Endothelial cell (in vitro differentiated cells): ENCODE measurements around the gene TNRC6B. TPM values are rescaled to one million over a fixed set of nuclear protein-coding genes. Genes with fewer than 3 reads are reported as not detected.

Source experiments
- DNase-seq: peaks from one replicate; pipeline ENCODE4 v3.0.0; 2021; ENCODE audit warnings: low spot score
- H3K27ac Mint-ChIP-seq: one replicate; pipeline ENCODE4 v1.8.0; 2021; ENCODE audit warnings: mixed read lengths, inconsistent platforms; ENCODE audit not compliant: unreplicated experiment
- H3K27me3 Mint-ChIP-seq: one replicate; pipeline ENCODE4 v1.8.0; 2021; ENCODE audit warnings: mild to moderate bottlenecking, moderate library complexity, mixed read lengths, inconsistent platforms; ENCODE audit not compliant: unreplicated experiment
- H3K36me3 Mint-ChIP-seq: one replicate; pipeline ENCODE4 v1.8.0; 2021; ENCODE audit warnings: mild to moderate bottlenecking, low read depth, mixed read lengths, inconsistent platforms; ENCODE audit not compliant: unreplicated experiment
- H3K4me1 Mint-ChIP-seq: one replicate; pipeline ENCODE4 v1.8.0; 2021; ENCODE audit warnings: mild to moderate bottlenecking, mixed read lengths, inconsistent platforms; ENCODE audit not compliant: unreplicated experiment
- H3K4me3 Mint-ChIP-seq: one replicate; pipeline ENCODE4 v1.8.0; 2021; ENCODE audit warnings: mild to moderate bottlenecking, mixed read lengths, inconsistent platforms; ENCODE audit not compliant: unreplicated experiment
- H3K9me3 Mint-ChIP-seq: one replicate; pipeline ENCODE4 v1.8.0; 2021; ENCODE audit warnings: mixed read lengths, inconsistent platforms; ENCODE audit not compliant: unreplicated experiment
- total RNA-seq: library from RNA; stranded (reverse); fragmentation: NEBNext Ultra II Directional; extraction: Animal tissue kit (Norgen Biotek cat#: 25700); gene quantifications from one replicate; pipeline ENCODE4 v1.2.1, GENCODE V29; 2021; ENCODE audit not compliant: unreplicated experiment
- TF ChIP-seq, protein P1 (sequence below): fragments of 200-600 bp; sonication (generic); IDR thresholded peaks from one replicate; pipeline ENCODE4 v1.5.0; 2021; ENCODE audit warnings: antibody characterized with exemption; ENCODE audit not compliant: unreplicated experiment

Gene TNRC6B
- total RNA-seq, 1 donor from 2014 or later: 53.4 TPM

DNA sequence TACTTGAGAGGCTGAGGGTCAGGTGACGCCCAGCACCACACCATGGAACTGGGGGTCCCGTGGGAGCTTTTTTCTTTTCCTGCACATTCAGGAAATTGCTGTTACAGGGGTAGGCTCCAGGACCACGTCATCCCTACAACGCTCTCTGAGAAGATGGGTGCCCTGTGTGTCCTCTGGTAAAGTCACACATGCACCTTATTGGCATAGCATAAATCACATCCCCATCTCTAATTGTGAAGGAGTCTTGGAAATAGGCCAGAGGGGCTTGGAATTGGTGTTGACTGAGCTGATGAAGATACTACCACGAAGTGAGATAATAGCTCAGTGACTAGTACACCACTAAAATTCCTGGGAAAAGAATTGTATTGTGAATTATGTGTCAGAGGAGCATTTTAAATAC is 57.6 kb downstream of the TNRC6B start:
- H3K27ac Mint-ChIP-seq: no peak overlapping the region
- peaks cover 9% of the 10 kb centered on the region for H3K36me3 Mint-ChIP-seq
- TF ChIP-seq, protein P1, sequence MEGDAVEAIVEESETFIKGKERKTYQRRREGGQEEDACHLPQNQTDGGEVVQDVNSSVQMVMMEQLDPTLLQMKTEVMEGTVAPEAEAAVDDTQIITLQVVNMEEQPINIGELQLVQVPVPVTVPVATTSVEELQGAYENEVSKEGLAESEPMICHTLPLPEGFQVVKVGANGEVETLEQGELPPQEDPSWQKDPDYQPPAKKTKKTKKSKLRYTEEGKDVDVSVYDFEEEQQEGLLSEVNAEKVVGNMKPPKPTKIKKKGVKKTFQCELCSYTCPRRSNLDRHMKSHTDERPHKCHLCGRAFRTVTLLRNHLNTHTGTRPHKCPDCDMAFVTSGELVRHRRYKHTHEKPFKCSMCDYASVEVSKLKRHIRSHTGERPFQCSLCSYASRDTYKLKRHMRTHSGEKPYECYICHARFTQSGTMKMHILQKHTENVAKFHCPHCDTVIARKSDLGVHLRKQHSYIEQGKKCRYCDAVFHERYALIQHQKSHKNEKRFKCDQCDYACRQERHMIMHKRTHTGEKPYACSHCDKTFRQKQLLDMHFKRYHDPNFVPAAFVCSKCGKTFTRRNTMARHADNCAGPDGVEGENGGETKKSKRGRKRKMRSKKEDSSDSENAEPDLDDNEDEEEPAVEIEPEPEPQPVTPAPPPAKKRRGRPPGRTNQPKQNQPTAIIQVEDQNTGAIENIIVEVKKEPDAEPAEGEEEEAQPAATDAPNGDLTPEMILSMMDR: no peak
- no peak overlapping the region for H3K4me3 Mint-ChIP-seq
- H3K4me1 Mint-ChIP-seq: peaks cover 7% of the 10 kb centered on the region
- H3K27me3 Mint-ChIP-seq: peaks cover 2% of the 10 kb centered on the region
- no peak for DNase-seq
- H3K9me3 Mint-ChIP-seq: no peaks in the 10 kb centered on the region

DNA sequence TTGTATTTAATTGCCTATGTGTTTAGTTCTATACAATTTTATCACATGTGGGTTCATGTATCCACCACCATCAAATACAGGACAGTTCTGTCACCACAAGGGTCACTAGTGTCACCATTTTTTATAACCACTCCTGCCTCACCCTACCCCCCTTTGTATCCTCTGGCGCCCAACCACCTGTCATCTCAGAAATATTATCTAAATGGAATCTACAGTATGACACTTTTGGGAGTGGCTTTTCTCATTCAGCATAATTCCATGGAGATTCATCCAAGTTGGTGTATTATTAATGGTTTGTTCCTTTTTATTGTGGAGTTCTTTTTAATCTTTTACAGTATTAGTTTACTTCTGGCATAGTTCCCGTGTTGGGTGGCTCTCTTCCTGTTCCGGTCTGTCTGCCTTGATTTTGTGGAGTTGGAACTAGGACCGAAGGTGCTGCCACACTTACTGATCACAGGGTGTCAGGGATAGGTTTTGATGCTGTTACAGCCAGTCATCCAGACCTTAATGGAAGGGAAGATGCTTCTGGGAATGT is 58.5 kb downstream of the TNRC6B start:
- no peak overlapping the region for H3K27ac Mint-ChIP-seq
- H3K4me3 Mint-ChIP-seq: no peak overlapping the region
- H3K36me3 Mint-ChIP-seq: peaks cover 9% of the 10 kb centered on the region
- peaks cover 7% of the 10 kb centered on the region for H3K4me1 Mint-ChIP-seq
- TF ChIP-seq, protein P1: no peak
- DNase-seq: no peak
- H3K9me3 Mint-ChIP-seq: no peaks in the 10 kb centered on the region
- H3K27me3 Mint-ChIP-seq: peaks cover 2% of the 10 kb centered on the region

DNA sequence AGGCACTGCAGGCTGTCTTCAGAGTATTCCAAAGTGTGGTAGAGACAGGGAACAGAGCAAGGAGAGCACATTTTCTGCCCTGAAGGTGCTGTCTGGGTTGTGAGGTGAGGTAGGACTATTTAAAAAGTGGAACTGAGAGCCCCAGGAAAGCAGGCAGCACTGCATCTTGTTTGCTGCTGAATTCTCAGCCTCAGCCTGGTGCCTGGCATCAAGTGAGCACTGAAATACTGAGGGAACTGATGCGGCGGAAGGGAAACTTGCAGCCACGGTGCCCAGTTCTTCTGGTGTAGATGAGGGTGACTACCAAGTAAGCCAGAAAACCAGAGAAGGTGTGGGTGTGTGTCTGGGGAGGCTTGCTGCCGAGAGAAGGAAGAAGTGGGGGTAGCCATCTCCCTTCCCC is 59.5 kb downstream of the TNRC6B start:
- Mint-ChIP-seq H3K4me1 (peaks cover 2% of the 10 kb centered on the region), H3K36me3 (peaks cover 4% of the 10 kb centered on the region)

GRCh38 chr22:40237788-40238424 is 60.2 kb downstream of the TNRC6B start:
- no peak for DNase-seq
- Mint-ChIP-seq H3K4me3 (no peak overlapping the region), H3K27ac (no peak overlapping the region), H3K4me1 (no peaks in the 10 kb centered on the region), H3K9me3 (no peaks in the 10 kb centered on the region), H3K27me3 (peaks cover 2% of the 10 kb centered on the region), H3K36me3 (peaks cover 3% of the 10 kb centered on the region)
- TF ChIP-seq, protein P1: no peak

More for the DNA sequence above, 59.5 kb downstream of the TNRC6B start:
- peaks cover 2% of the 10 kb centered on the region for H3K27me3 Mint-ChIP-seq
- no peak overlapping the region for H3K4me3 Mint-ChIP-seq
- H3K9me3 Mint-ChIP-seq: no peaks in the 10 kb centered on the region
- TF ChIP-seq, protein P1: no peak
- DNase-seq: no peak
- H3K27ac Mint-ChIP-seq: no peak overlapping the region

- Mint-ChIP-seq H3K36me3 (peaks cover 3% of the 10 kb centered on the region), H3K4me3 (no peak overlapping the region), H3K27me3 (peaks cover 2% of the 10 kb centered on the region), H3K27ac (no peak overlapping the region), H3K4me1 (no peaks in the 10 kb centered on the region), H3K9me3 (no peaks in the 10 kb centered on the region)
- no peak for DNase-seq
- TF ChIP-seq, protein P1: no peak
Measured at GRCh38 chr22:40238425-40239344, 61.0 kb downstream of the TNRC6B start.
